GM12892 (cell line): Measurements from ENCODE around the gene HDAC2.

Experiments
- POLR2A ChIP-seq: IDR thresholded peaks from 2 replicates; pipeline ENCODE4 v1.6.1; 2011; ENCODE audit warnings: low read depth, low read length, control low read depth
- TAF1 ChIP-seq: IDR thresholded peaks from 2 replicates; pipeline ENCODE4 v1.6.1; 2011; ENCODE audit warnings: low read depth, mild to moderate bottlenecking, control low read depth, low read length, borderline replicate concordance

- no peak for TF ChIP-seq POLR2A
- no peak for TF ChIP-seq TAF1
These were observed 50.2 kb downstream of the HDAC2 start for GRCh38 chr6:113920663-113921267.
